Nephron progenitor cell (in vitro differentiated cells): ENCODE data around the gene KITLG.
"Not testable (repeated sequence)": the region's sequence is repeated elsewhere in the genome, so short reads cannot be mapped to it uniquely, and the experiment has no call there.

Experiments used
- DNase-seq: peaks from one replicate; pipeline ENCODE4 v3.0.0; 2021
- H3K27ac Mint-ChIP-seq: 2 replicates; pipeline ENCODE4 v1.8.0; 2021; ENCODE audit warnings: mild to moderate bottlenecking, moderate library complexity, mixed read lengths
- H3K27me3 Mint-ChIP-seq: 2 replicates; pipeline ENCODE4 v1.8.0; 2021; ENCODE audit warnings: mild to moderate bottlenecking, low read depth, mixed read lengths; ENCODE audit not compliant: poor library complexity
- H3K36me3 Mint-ChIP-seq: 2 replicates; pipeline ENCODE4 v1.8.0; 2021; ENCODE audit warnings: low read depth, mixed read lengths
- H3K4me1 Mint-ChIP-seq: 2 replicates; pipeline ENCODE4 v1.8.0; 2021; ENCODE audit warnings: mixed read lengths
- H3K4me3 Mint-ChIP-seq: 2 replicates; pipeline ENCODE4 v1.8.0; 2021; ENCODE audit warnings: mild to moderate bottlenecking, moderate library complexity, mixed read lengths
- H3K9me3 Mint-ChIP-seq: 2 replicates; pipeline ENCODE4 v1.8.0; 2021; ENCODE audit warnings: mild to moderate bottlenecking, moderate library complexity, mixed read lengths
- TF ChIP-seq, protein P1 (sequence below): fragments of 200-600 bp; sonication (generic); IDR thresholded peaks from 2 replicates; pipeline ENCODE4 v1.5.0; 2021; ENCODE audit warnings: antibody characterized with exemption

Gene KITLG

DNA sequence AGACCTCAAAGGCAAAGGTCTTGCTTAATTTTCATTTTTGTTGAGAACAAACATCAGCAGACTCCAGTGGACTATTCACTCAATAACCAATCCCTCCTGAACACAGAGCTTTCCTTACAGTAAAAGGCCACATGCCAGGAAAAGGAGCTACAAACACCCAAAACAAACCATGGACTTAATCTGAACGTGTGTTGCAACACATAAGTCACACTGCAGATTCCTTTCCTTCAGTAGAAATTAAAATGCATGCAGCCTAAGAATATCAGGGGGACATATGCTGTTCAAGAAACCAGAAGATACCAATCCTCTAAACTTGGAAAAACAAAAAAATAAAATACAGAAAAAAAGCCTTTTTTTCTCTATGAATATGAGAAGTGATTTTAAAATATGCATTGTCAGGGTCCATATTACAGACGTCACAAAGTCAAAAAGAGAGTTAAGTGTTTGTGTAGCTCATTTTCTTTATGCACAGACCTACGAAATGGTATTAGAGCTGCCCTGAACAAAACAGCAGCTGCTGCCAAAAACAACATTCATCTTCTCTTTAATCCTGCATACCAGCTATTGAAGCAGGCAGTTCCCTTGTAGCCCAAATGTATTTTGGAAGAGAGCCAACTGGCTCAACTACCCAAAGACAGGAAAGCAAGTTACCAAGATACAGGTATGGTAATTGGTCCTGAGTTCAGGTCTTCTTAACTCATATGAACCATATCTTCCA lies 26.2 kb downstream of the KITLG start:
- H3K27me3 Mint-ChIP-seq, result peaks cover 4% of the 10 kb centered on the region
- no peaks in the 10 kb centered on the region for H3K9me3 Mint-ChIP-seq
- H3K27ac Mint-ChIP-seq, result no peak overlapping the region
- TF ChIP-seq, protein P1, sequence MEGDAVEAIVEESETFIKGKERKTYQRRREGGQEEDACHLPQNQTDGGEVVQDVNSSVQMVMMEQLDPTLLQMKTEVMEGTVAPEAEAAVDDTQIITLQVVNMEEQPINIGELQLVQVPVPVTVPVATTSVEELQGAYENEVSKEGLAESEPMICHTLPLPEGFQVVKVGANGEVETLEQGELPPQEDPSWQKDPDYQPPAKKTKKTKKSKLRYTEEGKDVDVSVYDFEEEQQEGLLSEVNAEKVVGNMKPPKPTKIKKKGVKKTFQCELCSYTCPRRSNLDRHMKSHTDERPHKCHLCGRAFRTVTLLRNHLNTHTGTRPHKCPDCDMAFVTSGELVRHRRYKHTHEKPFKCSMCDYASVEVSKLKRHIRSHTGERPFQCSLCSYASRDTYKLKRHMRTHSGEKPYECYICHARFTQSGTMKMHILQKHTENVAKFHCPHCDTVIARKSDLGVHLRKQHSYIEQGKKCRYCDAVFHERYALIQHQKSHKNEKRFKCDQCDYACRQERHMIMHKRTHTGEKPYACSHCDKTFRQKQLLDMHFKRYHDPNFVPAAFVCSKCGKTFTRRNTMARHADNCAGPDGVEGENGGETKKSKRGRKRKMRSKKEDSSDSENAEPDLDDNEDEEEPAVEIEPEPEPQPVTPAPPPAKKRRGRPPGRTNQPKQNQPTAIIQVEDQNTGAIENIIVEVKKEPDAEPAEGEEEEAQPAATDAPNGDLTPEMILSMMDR, result no peak
- H3K36me3 Mint-ChIP-seq, result no peaks in the 10 kb centered on the region
- no peak overlapping the region for H3K4me3 Mint-ChIP-seq
- DNase-seq, result no peak
- H3K4me1 Mint-ChIP-seq, result peaks cover 52% of the 10 kb centered on the region

DNA sequence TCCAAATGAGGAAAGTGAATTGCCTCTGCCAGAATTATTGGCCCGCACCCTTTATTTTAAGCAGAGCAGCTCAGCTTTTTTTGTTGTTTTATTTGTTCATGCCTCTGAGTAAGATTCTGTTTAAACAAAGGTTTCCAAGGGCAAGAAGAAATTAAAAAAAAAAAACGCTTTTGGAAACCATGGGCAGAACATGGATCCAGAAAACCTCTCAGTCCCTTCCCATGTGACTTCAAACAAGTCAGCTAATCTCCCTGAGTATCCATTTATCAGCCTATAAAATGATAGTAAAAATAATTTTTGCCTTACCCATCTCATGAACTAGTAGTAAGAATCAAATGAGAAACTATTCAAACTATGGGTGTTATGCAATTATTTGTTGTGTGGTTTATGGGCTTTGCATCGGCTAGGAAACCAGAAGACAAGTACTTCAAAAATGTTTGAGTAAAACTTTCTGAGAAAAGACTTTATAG lies 27.6 kb downstream of the KITLG start:
- Mint-ChIP-seq H3K27ac (no peak overlapping the region), H3K36me3 (no peaks in the 10 kb centered on the region), H3K4me1 (peaks cover 42% of the 10 kb centered on the region), H3K4me3 (no peak overlapping the region), H3K9me3 (no peaks in the 10 kb centered on the region), H3K27me3 (peaks cover 4% of the 10 kb centered on the region)
- TF ChIP-seq, protein P1, result no peak
- no peak for DNase-seq

DNA sequence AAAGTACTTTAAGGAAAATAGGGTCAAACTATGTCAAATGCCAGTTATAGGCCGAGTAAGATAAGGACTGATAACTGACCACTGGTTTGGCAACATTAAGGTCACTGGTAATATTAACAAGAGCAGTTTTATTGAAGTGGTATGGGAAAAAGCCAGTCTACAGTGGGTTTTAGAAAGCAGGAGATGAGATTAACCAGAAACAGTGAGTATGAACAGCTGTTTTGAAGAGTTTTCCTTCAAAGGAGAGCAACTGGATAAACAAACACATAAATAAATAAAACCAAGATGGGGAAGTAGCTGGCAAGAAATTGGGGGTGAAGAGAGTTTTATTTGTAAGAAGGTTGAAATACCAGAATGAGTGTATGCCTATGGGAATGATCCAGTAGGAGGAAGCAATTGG lies 30.3 kb downstream of the KITLG start:
- H3K27ac Mint-ChIP-seq, result no peak overlapping the region
- peaks cover 4% of the 10 kb centered on the region for H3K27me3 Mint-ChIP-seq
- no peaks in the 10 kb centered on the region for H3K36me3 Mint-ChIP-seq
- no peaks in the 10 kb centered on the region for H3K9me3 Mint-ChIP-seq
- H3K4me1 Mint-ChIP-seq, result peaks cover 38% of the 10 kb centered on the region
- TF ChIP-seq, protein P1, result no peak
- H3K4me3 Mint-ChIP-seq, result no peak overlapping the region
- DNase-seq, result no peak

DNA sequence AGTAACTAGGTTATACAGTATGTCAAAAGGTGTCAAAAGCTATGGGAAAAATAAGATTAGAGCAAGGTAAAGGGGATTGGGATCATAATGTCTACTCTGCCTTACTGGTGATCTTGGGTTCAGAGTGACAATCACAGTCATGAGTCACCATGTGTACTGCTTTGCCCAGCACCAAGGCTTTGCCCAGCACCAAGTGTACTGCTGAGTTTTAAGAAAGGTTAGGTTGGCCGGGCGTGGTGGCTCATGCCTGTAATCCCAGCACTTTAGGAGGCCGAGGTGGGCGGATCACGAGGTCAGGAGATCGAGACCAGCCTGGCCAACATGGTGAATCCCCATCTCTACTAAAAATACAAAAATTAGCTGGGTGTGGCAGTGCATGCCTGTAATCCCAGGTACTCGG lies 32.3 kb downstream of the KITLG start:
- H3K4me3 Mint-ChIP-seq, H3K36me3 Mint-ChIP-seq, H3K27me3 Mint-ChIP-seq, H3K9me3 Mint-ChIP-seq, DNase-seq, H3K27ac Mint-ChIP-seq: not testable (repeated sequence)
- peaks cover 24% of the 10 kb centered on the region for H3K4me1 Mint-ChIP-seq

DNA sequence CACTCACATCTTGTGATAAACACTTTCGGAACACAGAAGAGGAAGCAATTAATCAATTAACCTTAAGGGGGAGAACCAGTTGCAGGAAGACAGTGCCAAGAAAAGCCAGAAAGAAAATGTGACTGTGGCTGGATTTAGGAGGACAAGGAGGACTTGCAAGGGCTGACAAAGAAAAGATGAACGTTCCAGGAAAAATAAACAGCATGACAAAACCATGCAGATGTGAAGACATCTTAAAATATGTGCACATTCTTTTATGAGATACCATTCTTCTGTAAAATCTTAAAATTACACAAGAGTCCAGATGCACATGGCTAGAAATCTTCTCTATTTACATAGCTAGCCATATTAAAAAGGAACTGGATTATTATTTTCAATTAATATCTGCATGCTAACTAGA lies 33.4 kb downstream of the KITLG start:
- TF ChIP-seq, protein P1, result no peak
- no peak overlapping the region for H3K4me3 Mint-ChIP-seq

DNA sequence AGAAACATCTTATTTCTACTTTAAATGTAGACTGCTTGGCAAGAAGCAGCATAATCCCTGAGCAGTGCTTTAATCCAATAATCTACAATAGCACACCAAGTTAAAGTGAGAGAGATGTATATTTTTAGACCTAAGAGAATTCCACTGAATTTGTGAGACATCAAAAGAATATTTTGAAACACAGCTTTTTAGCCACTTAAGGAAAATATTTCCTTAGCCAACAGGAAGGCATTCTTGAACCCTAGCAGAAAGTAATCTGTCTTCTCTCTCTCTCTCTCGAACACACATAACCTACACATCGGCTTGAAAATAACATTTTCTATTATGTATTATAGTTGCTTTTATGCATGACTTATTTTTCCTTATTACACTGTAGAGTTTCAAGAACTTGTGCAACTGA lies 34.0 kb downstream of the KITLG start:
- TF ChIP-seq, protein P1, result no peak
- peaks cover 24% of the 10 kb centered on the region for H3K4me1 Mint-ChIP-seq
- H3K9me3 Mint-ChIP-seq, result no peaks in the 10 kb centered on the region
- no peak overlapping the region for H3K4me3 Mint-ChIP-seq
- H3K27ac Mint-ChIP-seq, result no peak overlapping the region
- no peaks in the 10 kb centered on the region for H3K36me3 Mint-ChIP-seq
- DNase-seq, result no peak
- no peaks in the 10 kb centered on the region for H3K27me3 Mint-ChIP-seq

More for the DNA sequence above, 33.4 kb downstream of the KITLG start:
- no peak for DNase-seq
- H3K4me1 Mint-ChIP-seq, result peaks cover 24% of the 10 kb centered on the region
- no peak overlapping the region for H3K27ac Mint-ChIP-seq
- H3K27me3 Mint-ChIP-seq, result peaks cover 3% of the 10 kb centered on the region
- no peaks in the 10 kb centered on the region for H3K36me3 Mint-ChIP-seq
- H3K9me3 Mint-ChIP-seq, result no peaks in the 10 kb centered on the region
